HG03520 (cell line): ENCODE data around the gene ADAD2.
"Not testable (repeated sequence)": the region's sequence is repeated elsewhere in the genome, so short reads cannot be mapped to it uniquely, and the experiment has no call there.

Experiments used
- ATAC-seq: cut with Tn5 transposase; IDR thresholded peaks from one replicate; pipeline ENCODE4 v1.9.1; 2021; ENCODE audit warnings: mild to moderate bottlenecking, moderate library complexity; ENCODE audit not compliant: unreplicated experiment

Gene ADAD2

DNA sequence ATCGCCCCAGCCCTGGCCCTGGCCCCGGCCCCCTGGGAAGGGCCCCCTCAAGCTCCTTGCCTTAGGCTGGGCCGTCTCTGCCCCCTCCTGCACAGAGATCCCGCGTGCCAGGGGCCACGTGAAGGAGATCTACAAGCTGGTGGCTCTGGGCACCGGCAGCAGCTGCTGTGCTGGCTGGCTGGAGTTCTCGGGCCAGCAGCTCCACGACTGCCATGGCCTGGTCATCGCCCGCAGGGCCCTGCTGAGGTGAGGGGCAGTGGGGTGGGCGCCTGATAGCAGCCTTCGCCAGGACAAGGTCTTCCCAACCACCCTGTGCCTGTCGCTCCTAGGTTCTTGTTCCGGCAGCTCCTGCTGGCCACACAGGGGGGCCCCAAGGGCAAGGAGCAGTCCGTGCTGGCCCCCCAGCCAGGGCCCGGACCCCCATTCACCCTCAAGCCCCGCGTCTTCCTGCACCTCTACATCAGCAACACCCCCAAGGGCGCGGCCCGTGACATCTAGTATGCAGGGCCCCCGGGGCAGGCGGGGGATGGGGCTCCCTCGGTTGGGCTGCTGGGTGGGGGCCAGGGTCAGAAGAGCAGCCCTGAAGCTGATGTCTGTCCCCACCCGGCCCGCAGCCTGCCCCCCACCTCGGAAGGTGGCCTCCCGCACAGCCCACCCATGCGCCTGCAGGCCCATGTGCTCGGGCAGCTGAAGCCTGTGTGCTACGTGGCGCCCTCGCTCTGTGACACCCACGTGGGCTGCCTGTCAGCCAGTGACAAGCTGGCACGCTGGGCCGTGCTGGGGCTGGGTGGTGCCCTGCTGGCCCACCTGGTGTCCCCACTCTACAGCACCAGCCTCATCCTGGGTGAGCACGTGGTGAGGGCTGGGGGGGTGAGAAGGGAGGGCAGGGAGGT, 4.5 kb downstream of the ADAD2 start:
- no peak for ATAC-seq

DNA sequence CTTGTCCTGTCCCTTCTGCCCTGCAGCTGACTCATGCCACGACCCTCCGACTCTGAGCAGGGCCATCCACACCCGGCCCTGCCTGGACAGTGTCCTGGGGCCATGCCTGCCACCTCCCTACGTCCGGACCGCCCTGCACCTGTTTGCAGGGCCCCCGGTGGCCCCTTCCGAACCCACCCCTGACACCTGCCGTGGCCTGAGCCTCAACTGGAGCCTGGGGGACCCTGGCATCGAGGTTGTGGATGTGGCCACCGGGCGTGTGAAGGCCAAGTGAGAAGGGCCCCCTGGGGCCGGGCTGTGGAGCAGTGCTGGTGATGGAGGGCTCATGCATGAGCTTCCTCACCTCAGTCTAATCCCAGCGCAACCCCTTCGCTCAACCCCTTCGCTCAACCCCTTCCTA, 5.1 kb downstream of the ADAD2 start:
- ATAC-seq: no peak

DNA sequence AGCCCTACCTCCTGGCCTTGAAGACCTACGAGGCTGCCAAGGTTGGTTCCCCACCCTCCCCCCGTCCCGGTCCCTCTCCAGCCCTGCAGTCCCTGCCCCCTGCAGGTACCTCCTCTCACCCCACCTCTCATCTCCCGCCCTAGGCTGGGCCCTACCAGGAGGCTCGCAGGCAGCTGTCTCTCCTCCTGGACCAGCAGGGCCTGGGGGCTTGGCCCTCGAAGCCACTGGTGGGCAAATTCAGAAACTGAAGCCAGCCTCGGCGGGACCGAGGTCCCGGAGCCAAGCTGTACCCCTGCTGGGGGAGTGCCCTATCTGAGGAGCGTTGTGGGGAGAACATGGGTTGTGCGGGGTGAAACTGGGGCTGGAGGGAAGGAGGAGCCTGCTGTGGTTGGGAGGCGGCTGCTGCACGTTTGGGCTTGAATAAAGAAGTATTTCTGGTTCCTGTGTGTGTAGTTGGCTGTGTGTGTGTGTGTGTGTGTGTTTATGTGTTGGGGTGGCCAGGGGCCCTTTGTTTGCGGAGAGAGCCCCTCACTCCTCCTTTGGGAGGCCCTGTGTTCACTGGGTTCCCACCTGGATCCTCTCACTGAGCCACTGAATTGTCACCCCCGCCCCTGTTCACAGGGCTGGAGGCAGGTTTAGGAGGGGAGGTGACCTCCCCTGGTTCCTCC, 5.9 kb downstream of the ADAD2 start:
- ATAC-seq: no peak

DNA sequence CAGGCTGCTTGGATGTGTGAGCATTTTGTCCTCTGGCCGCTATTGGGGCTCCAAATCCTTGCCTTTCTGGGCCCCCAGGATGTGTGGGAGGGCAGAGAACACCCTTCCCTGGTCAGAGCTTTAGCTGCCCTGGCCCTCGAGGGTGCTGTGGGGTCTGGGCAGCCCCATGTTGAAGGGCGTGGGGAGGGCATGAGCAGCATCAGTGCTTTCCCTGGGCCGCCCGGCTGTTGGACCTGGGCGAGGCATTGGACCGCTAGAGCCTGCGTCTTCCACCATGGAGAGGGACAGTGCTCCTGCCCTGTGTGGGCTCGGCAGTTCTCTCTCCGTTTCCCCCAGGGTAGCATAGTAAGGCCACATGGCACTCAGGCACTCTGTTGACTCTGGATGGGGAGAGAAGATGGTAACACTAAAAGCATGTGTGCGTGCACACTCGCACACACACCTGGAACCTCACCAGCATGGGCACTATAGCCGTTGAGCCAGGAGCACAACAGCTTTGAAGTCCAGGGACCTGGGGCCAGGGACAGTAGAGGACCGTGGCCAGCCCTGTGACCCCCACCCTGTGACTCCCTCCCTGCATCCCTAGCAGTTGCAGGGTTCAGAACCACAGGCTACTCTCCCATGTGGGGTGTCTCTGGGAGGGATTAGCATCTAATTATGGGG, 6.6 kb downstream of the ADAD2 start:
- ATAC-seq: no peak

DNA sequence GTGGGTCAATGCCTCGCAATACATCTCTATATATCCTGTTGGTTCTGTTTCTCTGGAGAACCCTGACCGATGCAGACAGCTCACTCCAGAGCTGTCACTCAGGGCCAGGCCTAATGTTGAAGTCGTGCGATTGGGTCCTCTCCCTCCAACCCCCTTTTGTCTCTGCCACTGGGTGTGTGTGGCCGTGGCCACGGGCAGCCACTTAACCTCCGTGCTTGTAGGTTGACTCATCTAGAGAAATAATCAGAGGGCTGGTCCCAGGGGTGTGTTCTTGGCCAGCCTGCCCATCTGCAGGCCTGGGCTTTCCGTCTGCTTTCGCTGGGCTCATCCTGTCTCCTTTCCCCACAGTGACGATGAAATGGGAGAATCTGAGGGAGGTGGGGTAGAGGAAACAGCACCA, 7.4 kb downstream of the ADAD2 start:
- no peak for ATAC-seq

DNA sequence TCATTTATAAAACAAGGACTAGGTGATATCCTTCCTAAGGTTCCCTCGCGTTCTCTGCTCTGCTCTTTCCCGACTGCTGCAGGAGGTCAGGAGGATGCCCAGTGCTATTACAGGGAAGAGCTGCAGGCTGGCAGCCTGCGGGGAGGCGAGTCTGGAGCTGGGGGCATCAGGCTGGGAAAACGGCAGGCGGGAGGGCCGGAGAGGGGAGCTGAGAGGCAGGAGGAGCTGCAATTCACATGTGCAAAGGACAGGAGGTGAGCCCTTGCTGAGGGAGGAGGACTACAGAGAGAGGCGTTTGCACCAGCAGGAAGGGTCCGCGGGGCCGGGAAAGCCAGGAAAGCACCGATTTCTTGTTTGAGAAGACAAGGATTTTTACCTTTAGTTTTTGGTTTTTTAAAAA, 8.1 kb downstream of the ADAD2 start:
- ATAC-seq: no peak

DNA sequence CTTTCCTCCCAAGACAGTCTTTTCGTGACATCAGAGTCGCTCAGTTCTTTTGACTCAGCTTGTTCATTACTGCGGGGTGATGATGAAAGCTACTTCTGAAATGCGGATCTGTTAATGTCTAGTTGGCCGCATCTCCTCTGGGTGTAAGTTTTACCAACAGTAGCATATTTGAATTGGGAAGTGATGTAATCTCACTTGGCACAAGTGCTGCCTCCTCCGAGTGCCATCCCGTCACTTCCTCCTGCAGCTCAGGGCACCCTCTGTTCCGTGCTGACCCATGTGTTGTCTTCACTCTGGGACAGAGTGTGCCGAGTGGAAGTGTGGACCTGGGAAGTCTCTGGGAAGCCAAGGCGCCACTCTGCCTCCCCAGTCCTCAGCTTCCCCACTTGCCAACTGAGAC, 8.9 kb downstream of the ADAD2 start:
- no peak for ATAC-seq

DNA sequence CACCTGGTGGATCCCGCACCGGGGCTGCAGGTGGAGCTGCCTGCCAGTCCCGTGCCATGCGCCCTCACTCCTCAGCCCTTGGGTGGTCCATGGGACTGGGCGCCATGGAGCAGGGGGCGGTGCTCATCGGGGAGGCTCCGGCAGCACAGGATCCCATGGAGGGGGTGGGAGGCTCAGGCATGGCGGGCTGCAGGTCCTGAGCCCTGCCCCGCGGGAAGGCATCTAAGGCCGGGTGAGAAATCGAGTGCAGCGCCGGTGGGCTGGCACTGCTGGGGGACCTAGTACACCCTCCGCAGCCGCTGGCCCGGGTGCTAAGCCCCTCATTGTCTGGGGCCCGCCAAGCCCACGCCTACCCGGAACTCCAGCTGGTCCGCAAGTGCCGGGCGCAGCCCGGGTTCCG, 13.6 kb downstream of the ADAD2 start:
- ATAC-seq: not testable (repeated sequence)

DNA sequence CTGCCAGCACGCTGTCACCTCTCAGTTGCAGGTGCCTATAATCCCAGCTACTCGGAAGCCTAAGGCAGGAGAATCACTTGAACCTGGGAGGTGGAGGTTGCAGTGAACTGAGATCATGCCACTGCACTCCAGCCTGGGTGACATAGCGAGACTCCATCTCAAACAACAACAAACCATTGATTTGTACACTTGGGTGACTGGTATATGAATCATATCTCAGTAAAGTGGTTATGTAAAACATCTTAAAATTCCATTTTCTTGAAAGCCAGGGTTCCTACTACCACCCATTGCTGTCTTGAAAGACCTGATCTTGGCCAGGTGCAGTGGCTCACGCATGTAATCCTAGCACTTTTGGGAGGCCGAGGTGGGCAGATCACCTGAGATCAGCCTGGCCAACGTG, 14.2 kb downstream of the ADAD2 start:
- ATAC-seq: not testable (repeated sequence)

DNA sequence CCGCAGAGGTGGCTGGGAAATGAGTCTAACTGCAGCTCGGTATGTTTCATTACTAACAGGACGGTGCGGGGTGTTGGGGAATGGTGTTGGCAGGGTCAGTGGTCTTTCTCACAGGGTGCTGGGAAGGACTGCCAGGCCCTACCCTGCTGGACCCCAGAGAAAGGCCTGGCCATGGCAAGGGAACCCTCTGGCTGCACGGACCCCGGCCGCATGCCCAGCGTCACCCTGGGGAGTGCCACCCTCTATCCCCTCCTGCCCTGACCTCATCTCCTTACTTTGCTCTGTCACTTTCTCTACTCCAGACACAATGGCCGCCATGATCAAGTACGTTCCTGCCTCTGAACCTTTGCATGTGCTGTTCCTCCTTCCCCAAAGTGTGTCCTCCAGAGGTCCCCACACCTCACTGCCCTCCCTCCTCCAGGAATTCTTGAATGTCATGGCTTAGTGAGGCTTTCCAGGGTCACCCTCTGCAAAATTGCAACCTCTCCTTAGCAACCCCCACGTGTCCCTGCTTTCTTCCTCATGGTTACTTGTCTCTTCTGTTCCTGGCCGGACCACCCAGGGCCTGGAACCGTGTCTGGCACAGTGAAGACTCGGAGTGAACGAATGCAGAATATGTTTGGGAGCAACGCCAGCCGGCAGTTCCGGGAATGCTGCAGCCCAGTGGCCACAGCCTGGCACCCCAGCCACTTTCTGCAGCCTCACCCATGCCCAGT, 15.2 kb downstream of the ADAD2 start:
- ATAC-seq: no peak

DNA sequence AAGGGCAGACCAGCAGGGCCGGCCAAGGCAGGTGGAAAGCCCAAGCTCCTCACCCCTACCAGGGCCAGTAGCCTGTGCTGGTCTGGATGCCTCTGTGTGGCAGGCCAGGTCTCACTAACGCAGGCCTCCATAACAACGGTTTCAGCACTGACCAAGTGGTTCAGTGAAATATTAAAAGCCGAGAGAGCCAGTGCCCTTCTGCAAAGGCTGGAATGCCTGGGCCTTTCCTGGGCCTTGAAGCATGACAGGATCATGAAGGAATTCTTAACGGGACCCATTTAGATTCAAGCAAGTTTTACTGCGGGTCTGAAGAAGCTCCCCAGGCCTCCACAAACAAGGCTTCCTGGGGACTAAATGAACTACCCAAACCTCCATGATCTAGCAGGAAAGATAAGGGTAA, 16.3 kb downstream of the ADAD2 start:
- no peak for ATAC-seq

DNA sequence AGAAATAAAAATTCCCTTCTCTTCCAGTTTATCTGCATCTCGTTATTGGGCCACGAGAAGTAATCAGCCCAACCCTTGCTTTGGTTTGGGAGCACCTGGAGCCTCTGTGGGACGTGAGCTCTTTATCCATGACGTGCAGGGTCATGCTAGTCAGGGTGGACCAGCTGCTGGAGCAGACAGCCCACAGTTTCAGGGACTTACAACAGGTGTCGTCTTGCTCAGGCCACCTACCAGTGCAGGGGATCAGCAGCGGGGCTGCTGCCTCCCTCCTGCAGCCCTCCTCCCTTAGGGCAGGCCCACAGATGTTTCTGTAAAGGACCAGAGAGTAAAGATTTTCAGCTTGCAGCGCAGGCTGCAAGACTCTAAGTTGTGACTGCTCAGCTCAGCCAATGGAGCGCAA, 16.9 kb downstream of the ADAD2 start:
- no peak for ATAC-seq

DNA sequence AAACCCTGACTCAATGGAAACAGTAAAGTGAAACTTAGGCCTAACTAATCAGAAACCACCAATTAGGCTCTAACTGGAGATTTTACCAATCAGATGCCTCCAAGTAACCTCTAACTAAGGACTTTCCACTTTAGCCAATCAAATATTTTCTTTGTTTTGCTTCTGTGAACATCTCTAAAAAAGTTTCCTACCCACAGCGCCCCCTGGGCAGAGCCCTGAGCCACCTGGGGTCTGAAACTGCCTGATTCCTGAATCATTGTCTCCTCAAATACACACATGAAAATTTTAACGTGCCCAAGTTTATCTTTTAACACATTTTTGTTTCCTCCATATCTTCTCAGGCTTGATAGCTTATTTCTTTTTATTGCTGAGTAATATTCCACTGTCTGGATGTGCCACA, 19.0 kb downstream of the ADAD2 start:
- no peak for ATAC-seq

DNA sequence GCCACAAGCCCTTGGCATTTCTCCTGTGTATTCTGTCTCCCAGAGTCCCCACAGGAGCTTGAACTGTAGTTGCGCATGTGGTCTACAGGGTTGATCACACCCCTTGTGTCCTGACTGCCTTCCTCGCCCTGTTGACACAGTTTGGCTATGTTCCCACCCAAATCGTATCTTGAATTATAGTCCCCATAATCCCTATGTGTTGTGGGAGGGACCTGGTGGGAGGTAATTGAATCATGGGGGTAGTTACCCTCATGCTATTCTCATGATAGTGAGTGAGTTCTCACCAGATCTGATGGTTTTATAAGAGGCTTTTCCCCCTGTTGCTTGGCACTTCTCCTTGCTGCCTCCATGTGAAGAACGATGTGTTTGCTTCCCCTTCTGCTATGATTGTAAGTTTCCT, 21.2 kb downstream of the ADAD2 start:
- ATAC-seq: no peak

DNA sequence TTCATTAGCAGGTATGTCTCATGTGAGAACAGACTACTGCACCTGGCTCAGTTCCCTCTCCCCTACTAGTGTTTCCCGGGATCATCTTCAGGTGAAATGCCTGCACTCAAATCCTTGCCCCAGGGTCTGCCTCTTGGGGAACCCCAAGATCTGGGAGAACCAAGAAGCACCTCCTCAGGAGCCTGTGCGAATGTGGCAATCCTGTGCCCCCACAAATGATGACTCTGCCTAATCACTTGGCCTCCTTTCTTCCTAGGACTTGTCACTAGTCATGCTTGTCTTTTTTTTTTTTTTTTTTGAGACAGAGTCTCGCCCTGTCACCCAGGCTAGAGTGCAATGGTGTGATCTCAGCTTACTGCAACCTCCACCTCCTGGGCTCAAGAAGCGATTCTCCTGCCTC, 21.7 kb downstream of the ADAD2 start:
- no peak for ATAC-seq

DNA sequence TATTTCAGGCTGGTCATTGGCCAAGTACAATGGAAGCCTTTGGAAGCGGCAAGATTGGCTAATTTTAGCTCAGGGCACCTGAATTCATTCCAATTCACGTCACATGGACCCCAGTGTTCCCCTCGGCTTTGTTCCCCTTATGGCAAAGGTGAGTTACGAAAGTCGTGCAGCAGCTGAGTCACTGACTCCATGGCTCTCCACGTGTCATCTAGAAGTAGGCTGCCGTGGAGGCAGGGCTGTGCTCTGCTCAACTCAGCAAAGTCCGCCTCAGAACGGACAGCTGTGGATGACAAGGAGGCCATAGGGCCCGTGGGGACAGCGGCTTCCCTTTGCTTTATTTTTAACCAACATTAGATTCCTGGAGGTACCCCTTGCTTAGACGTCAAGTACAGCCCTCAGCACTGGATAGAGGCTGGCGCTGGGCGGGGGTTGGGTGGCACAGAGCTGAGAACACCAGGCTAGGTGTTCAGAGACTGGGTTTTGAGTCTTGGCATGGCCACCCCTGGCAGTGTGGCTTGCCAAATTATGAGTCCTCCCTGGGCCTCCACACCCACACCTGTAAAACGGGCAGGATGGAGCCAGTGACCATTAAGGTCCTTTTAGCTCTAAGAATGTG, 23.6 kb downstream of the ADAD2 start:
- ATAC-seq: no peak

DNA sequence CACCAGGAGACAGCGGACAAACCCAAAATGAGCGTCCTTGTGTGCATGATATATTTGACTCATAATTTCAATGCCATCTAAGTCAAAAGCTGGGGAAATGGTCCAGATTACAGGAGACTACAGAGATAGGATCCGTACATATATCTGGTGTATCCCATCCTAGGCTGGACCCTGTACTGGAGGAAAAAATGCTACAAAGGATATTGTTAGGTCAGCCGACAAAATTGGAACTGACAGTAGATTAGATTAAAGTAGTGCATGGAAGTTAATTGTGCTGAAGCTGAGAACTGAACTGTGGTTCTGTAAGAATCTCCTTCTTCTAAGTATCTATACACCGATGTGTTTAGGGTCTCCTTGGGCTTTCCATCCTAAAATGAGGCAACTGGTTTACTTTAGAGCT, 24.6 kb downstream of the ADAD2 start:
- no peak for ATAC-seq

DNA sequence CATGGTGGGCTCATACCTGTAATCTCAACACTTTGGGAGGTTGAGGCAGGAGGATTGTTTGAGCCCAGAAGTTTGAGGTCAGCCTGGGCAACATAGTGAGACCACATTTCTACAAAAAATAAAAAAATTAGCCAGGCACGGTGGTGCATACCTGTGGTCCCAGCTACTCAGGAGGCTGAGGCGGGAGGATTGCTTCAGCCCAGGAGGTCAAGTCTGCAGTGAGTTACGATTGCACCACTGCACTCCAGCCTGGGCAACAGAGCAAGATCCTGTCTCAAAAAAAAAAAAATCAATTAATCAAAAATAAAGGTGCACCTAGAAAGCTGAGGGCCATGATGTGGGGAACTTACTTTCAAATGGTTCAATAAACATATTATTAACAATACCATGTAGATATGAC, 25.2 kb downstream of the ADAD2 start:
- ATAC-seq: not testable (repeated sequence)

DNA sequence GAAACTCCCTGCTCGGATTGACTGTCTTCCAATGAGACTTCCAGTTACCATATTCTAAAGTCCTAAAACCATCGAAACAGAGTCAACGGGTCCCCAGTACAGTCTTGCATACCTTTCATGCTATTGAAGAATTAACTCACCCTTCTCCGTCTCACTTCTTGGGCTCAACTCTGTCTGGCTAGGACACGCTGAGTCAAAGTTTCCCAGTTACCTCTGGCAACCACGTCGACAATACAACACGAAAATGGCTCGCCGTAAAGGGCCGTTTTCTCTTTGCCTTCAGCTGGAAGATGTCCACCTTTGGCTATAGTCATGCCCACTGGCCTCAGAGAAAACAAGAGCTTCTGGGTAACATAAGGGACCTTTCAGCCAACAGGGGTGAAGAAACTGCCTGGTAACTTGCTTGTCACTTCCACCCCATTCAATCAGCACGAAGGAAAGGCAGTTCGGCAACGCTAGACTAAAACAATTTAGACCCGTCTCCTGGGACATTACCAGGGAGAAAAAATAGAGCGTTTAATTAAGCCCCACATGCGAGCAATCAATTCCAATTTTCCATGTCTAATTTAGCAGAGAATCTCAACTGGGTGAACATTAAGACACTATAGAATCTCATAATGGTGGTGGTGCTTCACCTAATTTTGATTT, 27.3 kb downstream of the ADAD2 start:
- ATAC-seq: no peak

DNA sequence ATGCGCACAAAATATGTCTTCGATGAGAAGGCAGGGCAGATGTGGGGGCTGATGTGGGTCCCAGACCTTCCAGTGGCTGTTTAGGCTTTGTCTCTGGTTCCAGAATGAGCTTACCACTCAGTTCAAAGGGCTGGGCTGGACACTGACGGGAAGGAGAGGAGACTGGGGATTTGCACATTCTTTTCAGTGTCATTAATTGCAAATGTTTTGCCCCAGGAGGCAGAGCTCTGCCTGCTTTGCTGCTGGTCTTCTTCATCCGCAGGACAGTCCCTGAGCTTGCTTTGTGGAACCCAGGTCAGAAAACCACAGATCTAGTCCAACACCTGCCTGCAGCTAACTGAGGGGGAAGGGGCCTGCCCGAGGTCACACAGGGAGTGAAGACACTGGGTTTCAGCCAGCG, 28.0 kb downstream of the ADAD2 start:
- no peak for ATAC-seq
